Panc1 (cell line): Measurements from ENCODE around the gene GMDS. TPM values are rescaled to one million over a fixed set of nuclear protein-coding genes. Genes with fewer than 3 reads are reported as not detected.

Source experiments
- ATAC-seq: fragments of 200-7000 bp; cut with Tn5 transposase; 2 replicates; pipeline ENCODE4 v1.9.1; 2020; ENCODE audit warnings: mild to moderate bottlenecking, moderate library complexity
- BruUV-seq: library from RNA; stranded (reverse); fragments of 400-500 nt; replicated peaks from 2 replicates; lab custom pipeline; 2021; lab: Mats Ljungman, UMichigan
- CTCF ChIA-PET: fragments of 300-600 bp; sonication (Branson Sonifier 250); formaldehyde crosslinking; loops from one replicate; lab custom pipeline; 2022; ENCODE audit warnings: antibody characterized with exemption; lab: Charles Lee
- POLR2A ChIA-PET: fragments of 300-600 bp; sonication (Branson Sonifier 250); formaldehyde crosslinking; loops from one replicate; lab custom pipeline; 2022; ENCODE audit warnings: antibody characterized with exemption; lab: Charles Lee
- DNase-seq: peaks from one replicate; pipeline ENCODE4 v3.0.0-alpha.2; 2010; ENCODE audit warnings: low read depth, low spot score
- H3K27ac ChIP-seq: 2 replicates; pipeline ENCODE4 v1.5.1; 2011; ENCODE audit warnings: mild to moderate bottlenecking, low read length, inconsistent platforms
- H3K27me3 ChIP-seq: fragments of 200-500 bp; sonication (Bioruptor generic); 2 replicates; pipeline ENCODE4 v1.6.0; 2014; ENCODE audit warnings: low read length, inconsistent platforms; ENCODE audit not compliant: control insufficient read depth, insufficient read depth
- H3K36me3 ChIP-seq: fragments of 200-500 bp; sonication (Bioruptor generic); 2 replicates; pipeline ENCODE4 v1.5.1; 2014; ENCODE audit warnings: inconsistent platforms, mild to moderate bottlenecking, low read length, moderate library complexity; ENCODE audit not compliant: control insufficient read depth, insufficient read depth
- H3K4me1 ChIP-seq: 2 replicates; pipeline ENCODE4 v1.5.1; 2011; ENCODE audit warnings: inconsistent platforms, mild to moderate bottlenecking, low read length, moderate library complexity; ENCODE audit not compliant: control insufficient read depth, insufficient read depth
- H3K4me3 ChIP-seq, 2 experiments: 2 replicates each; pipeline ENCODE4 v1.5.1; 2011 to 2012; ENCODE audit warnings: low read depth in 2 of 2, low read length in 2 of 2, mild to moderate bottlenecking in 2 of 2, inconsistent platforms in 1 of 2, moderate library complexity in 1 of 2
- H3K9me3 ChIP-seq: fragments of 200-500 bp; sonication (Bioruptor generic); 2 replicates; pipeline ENCODE4 v1.5.1; 2014; ENCODE audit warnings: low read depth, mild to moderate bottlenecking, inconsistent platforms, low read length, moderate library complexity; ENCODE audit not compliant: control insufficient read depth, insufficient read depth
- CTCF ChIP-seq: fragments of 450-650 bp; IDR thresholded peaks from 2 replicates; pipeline ENCODE4 v1.5.1; 2017; ENCODE audit warnings: mild to moderate bottlenecking
- POLR2AphosphoS5 ChIP-seq: IDR thresholded peaks from 2 replicates; pipeline ENCODE4 v1.6.1; 2012; ENCODE audit warnings: mild to moderate bottlenecking, low read depth, low read length, moderate library complexity
- REST ChIP-seq, 2 experiments: IDR thresholded peaks; 2 replicates each; pipeline ENCODE4 v1.6.1; 2011 to 2012; ENCODE audit warnings: low read depth in 2 of 2, control low read depth in 1 of 2, low read length in 1 of 2, mild to moderate bottlenecking in 1 of 2, moderate library complexity in 1 of 2; ENCODE audit not compliant: insufficient read depth in 1 of 2
- SIN3A ChIP-seq: IDR thresholded peaks from 2 replicates; pipeline ENCODE4 v1.6.1; 2012; ENCODE audit warnings: low read depth, mild to moderate bottlenecking, low read length, moderate library complexity, borderline replicate concordance; ENCODE audit not compliant: insufficient read depth
- TCF7L2 ChIP-seq: IDR thresholded peaks from 2 replicates; pipeline ENCODE4 v1.6.1; 2011; ENCODE audit warnings: mild to moderate bottlenecking, low read depth, low read length, inconsistent platforms
- in situ Hi-C: cut with HindIII; loops from 2 replicates; pipeline ENCODE4 v1.10.0; 2016; ENCODE audit warnings: low sequenced_read_pairs, low pct_unique_long_range_greater_than_20kb
- intact Hi-C: fragments of 100-400 bp; cut with micrococcal nuclease; formaldehyde crosslinking; loops from one replicate; pipeline ENCODE4 v1.10.0; 2022; ENCODE audit not compliant: unreplicated experiment
- total RNA-seq: library from RNA; stranded (reverse); gene quantifications from one replicate; pipeline ENCODE4 v1.2.1, GENCODE V29; 2021; ENCODE audit not compliant: unreplicated experiment

Gene GMDS
- total RNA-seq, 1 experiment from 2014 or later, result 9.8 TPM

- no TSS peak for BruUV-seq
- Histone ChIP-seq H3K27me3 (no peaks in the 10 kb centered on the region), H3K4me1 (no peaks in the 10 kb centered on the region), H3K27ac (no peak overlapping the region), H3K36me3 (no peaks in the 10 kb centered on the region), H3K4me3 (no peak overlapping the region), H3K9me3 (peaks cover 4% of the 10 kb centered on the region; the same call in 1 of the 2 replicates)
- CTCF ChIA-PET, result no interaction called here
- TF ChIP-seq TCF7L2 (no peak), POLR2AphosphoS5 (no peak), SIN3A (no peak), REST (IDR thresholded peaks at IDR 0.05; ENCODE audit: insufficient read depth in 1 of 2, low read depth in 2 of 2, low read length in 1 of 2) (no peak), CTCF (no peak)
- DNase-seq (no peak), ATAC-seq (no peak)
- in situ Hi-C loops (no loop called here), intact Hi-C loops (no loop called here)
- POLR2A ChIA-PET, result no interaction called here
Measured at GRCh38 chr6:2081155-2082138, 164.0 kb downstream of the GMDS start.

GRCh38 chr6:2078888-2079287, 166.5 kb downstream of the GMDS start:
- intact Hi-C loops (no loop called here), in situ Hi-C loops (no loop called here)
- POLR2A ChIA-PET, result no interaction called here
- ATAC-seq, result no peak
- no peak for DNase-seq
- H3K27me3 ChIP-seq, result no peaks in the 10 kb centered on the region
- H3K9me3 ChIP-seq, result peaks cover 4% of the 10 kb centered on the region; the same call in 1 of the 2 replicates
- no peak overlapping the region for H3K4me3 ChIP-seq
- H3K4me1 ChIP-seq, result no peaks in the 10 kb centered on the region
- TF ChIP-seq CTCF (no peak), POLR2AphosphoS5 (no peak), REST (IDR thresholded peaks at IDR 0.05; ENCODE audit: insufficient read depth in 1 of 2, low read depth in 2 of 2, low read length in 1 of 2) (no peak), TCF7L2 (no peak), SIN3A (no peak)
- H3K27ac ChIP-seq, result no peak overlapping the region
- CTCF ChIA-PET, result no interaction called here
- no peaks in the 10 kb centered on the region for H3K36me3 ChIP-seq
- no TSS peak for BruUV-seq
